WTC11 (cell line): ENCODE results near the gene ARL15. TPM values are rescaled to one million over a fixed set of nuclear protein-coding genes. Genes with fewer than 3 reads are reported as not detected.

ENCODE experiments used
- ATAC-seq: fragments of 200-7000 bp; cut with Tn5 transposase; 2 replicates; pipeline ENCODE4 v1.10.0; 2021; ENCODE audit warnings: mild to moderate bottlenecking, moderate library complexity
- CTCF ChIA-PET: fragments of 300-600 bp; sonication (Branson Sonifier 250); formaldehyde crosslinking; loops from one replicate; lab custom pipeline; 2021; ENCODE audit warnings: antibody characterized with exemption; lab: Charles Lee
- POLR2A ChIA-PET: fragments of 350-600 bp; sonication (Branson Sonifier 250); formaldehyde crosslinking; loops from one replicate; lab custom pipeline; 2021; ENCODE audit warnings: antibody characterized with exemption; lab: Charles Lee
- DNase-seq: peaks from one replicate; pipeline ENCODE4 v3.0.0; 2021; ENCODE audit warnings: low spot score
- H3K27ac Mint-ChIP-seq: 2 replicates; pipeline ENCODE4 v1.8.0; 2021; ENCODE audit warnings: mixed read lengths
- H3K27me3 Mint-ChIP-seq: 2 replicates; pipeline ENCODE4 v1.8.0; 2021; ENCODE audit warnings: low read depth, mild to moderate bottlenecking, moderate library complexity, mixed read lengths
- H3K36me3 Mint-ChIP-seq: 2 replicates; pipeline ENCODE4 v1.8.0; 2021; ENCODE audit warnings: mixed read lengths
- H3K4me1 Mint-ChIP-seq: 2 replicates; pipeline ENCODE4 v1.8.0; 2022; ENCODE audit warnings: mixed read lengths
- H3K4me3 Mint-ChIP-seq: 2 replicates; pipeline ENCODE4 v1.8.0; 2021; ENCODE audit warnings: mild to moderate bottlenecking, moderate library complexity, mixed read lengths
- H3K9me3 Mint-ChIP-seq: 2 replicates; pipeline ENCODE4 v1.8.0; 2021; ENCODE audit warnings: mixed read lengths
- CREM ChIP-seq: sonication (generic); formaldehyde crosslinking; IDR thresholded peaks from 2 replicates; pipeline ENCODE4 v1.8.1; 2022; ENCODE audit warnings: mild to moderate bottlenecking, missing genetic modification reagents, moderate library complexity
- E2F4 ChIP-seq: sonication (generic); formaldehyde crosslinking; IDR thresholded peaks from 2 replicates; pipeline ENCODE4 v1.8.1; 2022; ENCODE audit warnings: low read depth, mild to moderate bottlenecking, moderate library complexity, missing genetic modification reagents, borderline replicate concordance
- ELF4 ChIP-seq: sonication (generic); formaldehyde crosslinking; IDR thresholded peaks from 2 replicates; pipeline ENCODE4 v1.8.1; 2022; ENCODE audit warnings: low read depth, mild to moderate bottlenecking, moderate library complexity, missing genetic modification reagents
- FOXJ3 ChIP-seq: sonication (generic); formaldehyde crosslinking; IDR thresholded peaks from 2 replicates; pipeline ENCODE4 v1.9.0; 2021; ENCODE audit warnings: missing genetic modification reagents, mild to moderate bottlenecking, borderline replicate concordance
- NFE2L1 ChIP-seq: sonication (generic); formaldehyde crosslinking; IDR thresholded peaks from 2 replicates; pipeline ENCODE4 v1.8.1; 2023; ENCODE audit warnings: missing genetic modification reagents
- OVOL2 ChIP-seq: fragments of 250-450 bp; sonication (Bioruptor Pico); IDR thresholded peaks from 2 replicates; pipeline ENCODE4 v1.9.0; 2021; ENCODE audit warnings: mild to moderate bottlenecking, borderline replicate concordance
- RELA ChIP-seq: sonication (generic); formaldehyde crosslinking; IDR thresholded peaks from 2 replicates; pipeline ENCODE4 v1.8.1; 2022; ENCODE audit warnings: missing genetic modification reagents, mild to moderate bottlenecking, borderline replicate concordance
- ZNF416 ChIP-seq: fragments of 250-450 bp; sonication (Bioruptor Pico); IDR thresholded peaks from 2 replicates; pipeline ENCODE4 v1.9.0; 2021; ENCODE audit warnings: mild to moderate bottlenecking, inconsistent platforms
- ZNF532 ChIP-seq: fragments of 250-450 bp; sonication (Bioruptor Pico); IDR thresholded peaks from 2 replicates; pipeline ENCODE4 v1.9.0; 2021; ENCODE audit warnings: mild to moderate bottlenecking, borderline replicate concordance
- ZSCAN18 ChIP-seq: fragments of 250-450 bp; sonication (Bioruptor Pico); IDR thresholded peaks from 2 replicates; pipeline ENCODE4 v2.1.2; 2022; ENCODE audit warnings: mild to moderate bottlenecking, moderate library complexity
- total RNA-seq: library from RNA; stranded (reverse); gene quantifications from 3 replicates; pipeline ENCODE4 v1.2.3, GENCODE V29; 2021
- TF ChIP-seq, protein P1 (sequence below): fragments of 250-450 bp; sonication (Bioruptor Pico); IDR thresholded peaks from 2 replicates; pipeline ENCODE4 v1.9.0; 2021; ENCODE audit warnings: mild to moderate bottlenecking
- TF ChIP-seq, protein P2 (sequence below): sonication (generic); formaldehyde crosslinking; IDR thresholded peaks from 2 replicates; pipeline ENCODE4 v1.8.1; 2022; ENCODE audit warnings: mild to moderate bottlenecking, missing genetic modification reagents, moderate library complexity, borderline replicate concordance

The ARL15 gene
- total RNA-seq, 1 experiment from 2014 or later: 20.1 TPM

- TF ChIP-seq, protein P1, sequence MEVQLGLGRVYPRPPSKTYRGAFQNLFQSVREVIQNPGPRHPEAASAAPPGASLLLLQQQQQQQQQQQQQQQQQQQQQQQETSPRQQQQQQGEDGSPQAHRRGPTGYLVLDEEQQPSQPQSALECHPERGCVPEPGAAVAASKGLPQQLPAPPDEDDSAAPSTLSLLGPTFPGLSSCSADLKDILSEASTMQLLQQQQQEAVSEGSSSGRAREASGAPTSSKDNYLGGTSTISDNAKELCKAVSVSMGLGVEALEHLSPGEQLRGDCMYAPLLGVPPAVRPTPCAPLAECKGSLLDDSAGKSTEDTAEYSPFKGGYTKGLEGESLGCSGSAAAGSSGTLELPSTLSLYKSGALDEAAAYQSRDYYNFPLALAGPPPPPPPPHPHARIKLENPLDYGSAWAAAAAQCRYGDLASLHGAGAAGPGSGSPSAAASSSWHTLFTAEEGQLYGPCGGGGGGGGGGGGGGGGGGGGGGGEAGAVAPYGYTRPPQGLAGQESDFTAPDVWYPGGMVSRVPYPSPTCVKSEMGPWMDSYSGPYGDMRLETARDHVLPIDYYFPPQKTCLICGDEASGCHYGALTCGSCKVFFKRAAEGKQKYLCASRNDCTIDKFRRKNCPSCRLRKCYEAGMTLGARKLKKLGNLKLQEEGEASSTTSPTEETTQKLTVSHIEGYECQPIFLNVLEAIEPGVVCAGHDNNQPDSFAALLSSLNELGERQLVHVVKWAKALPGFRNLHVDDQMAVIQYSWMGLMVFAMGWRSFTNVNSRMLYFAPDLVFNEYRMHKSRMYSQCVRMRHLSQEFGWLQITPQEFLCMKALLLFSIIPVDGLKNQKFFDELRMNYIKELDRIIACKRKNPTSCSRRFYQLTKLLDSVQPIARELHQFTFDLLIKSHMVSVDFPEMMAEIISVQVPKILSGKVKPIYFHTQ (CRISPR knock-in tag): no peak
These were observed 16.2 kb downstream of the ARL15 start (continued) for GRCh38 chr5:54294097-54294667.

GRCh38 chr5:54292866-54293265 lies 17.5 kb downstream of the ARL15 start:
- H3K4me3 Mint-ChIP-seq: no peak overlapping the region
- H3K9me3 Mint-ChIP-seq: no peaks in the 10 kb centered on the region
- ATAC-seq (no peak), DNase-seq (no peak)
- CTCF ChIA-PET: no interaction called here
- H3K36me3 Mint-ChIP-seq: no peaks in the 10 kb centered on the region; the same call in 1 of the 2 replicates
- no peaks in the 10 kb centered on the region for H3K27me3 Mint-ChIP-seq
- no peak overlapping the region for H3K27ac Mint-ChIP-seq
- POLR2A ChIA-PET: no interaction called here
- TF ChIP-seq CREM (CRISPR knock-in tag) (no peak), RELA (CRISPR knock-in tag) (no peak), FOXJ3 (CRISPR knock-in tag) (no peak), ZNF416 (no peak), NFE2L1 (CRISPR knock-in tag) (no peak), ELF4 (CRISPR knock-in tag) (no peak), E2F4 (CRISPR knock-in tag) (no peak), OVOL2 (CRISPR knock-in tag) (no peak), ZSCAN18 (CRISPR knock-in tag) (no peak), ZNF532 (CRISPR knock-in tag) (no peak)
- TF ChIP-seq, protein P2, sequence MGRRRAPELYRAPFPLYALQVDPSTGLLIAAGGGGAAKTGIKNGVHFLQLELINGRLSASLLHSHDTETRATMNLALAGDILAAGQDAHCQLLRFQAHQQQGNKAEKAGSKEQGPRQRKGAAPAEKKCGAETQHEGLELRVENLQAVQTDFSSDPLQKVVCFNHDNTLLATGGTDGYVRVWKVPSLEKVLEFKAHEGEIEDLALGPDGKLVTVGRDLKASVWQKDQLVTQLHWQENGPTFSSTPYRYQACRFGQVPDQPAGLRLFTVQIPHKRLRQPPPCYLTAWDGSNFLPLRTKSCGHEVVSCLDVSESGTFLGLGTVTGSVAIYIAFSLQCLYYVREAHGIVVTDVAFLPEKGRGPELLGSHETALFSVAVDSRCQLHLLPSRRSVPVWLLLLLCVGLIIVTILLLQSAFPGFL (CRISPR knock-in tag): no peak
- TF ChIP-seq, all 79 proteins: peak for 0
- H3K4me1 Mint-ChIP-seq: peaks cover 54% of the 10 kb centered on the region
